Thoracic aorta (tissue), 2 donors: ENCODE results near the gene ABCA13. TPM values are rescaled to one million over a fixed set of nuclear protein-coding genes. Genes with fewer than 3 reads are reported as not detected.

Experiments
- ATAC-seq: fragments of 150-250 bp; one replicate; pipeline ENCODE4 v1.8.0; 2017; ENCODE audit warnings: low read depth; ENCODE audit not compliant: insufficient number of reproducible peaks, low FRiP score
- DNase-seq: peaks from one replicate; pipeline ENCODE4 v3.0.0-alpha.2; 2020; ENCODE audit warnings: low spot score
- H3K27ac ChIP-seq, 2 donors: fragments of 200-600 bp; sonication (generic); 1 replicate in 1 of 2; 2 replicates in 1 of 2; pipeline ENCODE4 v1.5.1; 2016; ENCODE audit warnings: mild to moderate bottlenecking in 2 of 2, moderate library complexity in 2 of 2
- H3K27me3 ChIP-seq: fragments of 200-600 bp; sonication (generic); replicated peaks from 2 replicates; pipeline ENCODE4 v1.6.0; 2016; ENCODE audit warnings: mild to moderate bottlenecking; ENCODE audit not compliant: insufficient read depth
- H3K36me3 ChIP-seq: fragments of 200-600 bp; sonication (generic); one replicate; pipeline ENCODE4 v1.5.1; 2016
- H3K4me1 ChIP-seq, 2 donors: fragments of 200-600 bp; sonication (generic); 1 replicate in 1 of 2; 2 replicates in 1 of 2; pipeline versions ENCODE4 v1.5.1 to v1.6.0; 2016; ENCODE audit warnings: low read depth in 2 of 2, mild to moderate bottlenecking in 1 of 2; ENCODE audit not compliant: control insufficient read depth in 1 of 2
- H3K4me3 ChIP-seq: fragments of 200-600 bp; sonication (generic); 2 replicates; pipeline ENCODE4 v1.5.1; 2016; ENCODE audit warnings: mild to moderate bottlenecking
- H3K9me3 ChIP-seq: fragments of 200-600 bp; sonication (generic); 2 replicates; pipeline ENCODE4 v1.5.1; 2016
- total RNA-seq, 2 donors: library from RNA; depleted of rRNA; stranded (reverse); fragments of >200 nt; gene quantifications; one replicate each; pipeline versions ENCODE4 v1.1.0 to v1.2.3, GENCODE V29; 2016
- TF ChIP-seq, protein P1 (sequence below): fragments of 200-600 bp; sonication (generic); IDR thresholded peaks from one replicate; pipeline ENCODE4 v1.5.1; 2019; ENCODE audit warnings: antibody characterized with exemption

ABCA13 gene
- total RNA-seq, 2 donors from 2014 or later = not detected

DNA sequence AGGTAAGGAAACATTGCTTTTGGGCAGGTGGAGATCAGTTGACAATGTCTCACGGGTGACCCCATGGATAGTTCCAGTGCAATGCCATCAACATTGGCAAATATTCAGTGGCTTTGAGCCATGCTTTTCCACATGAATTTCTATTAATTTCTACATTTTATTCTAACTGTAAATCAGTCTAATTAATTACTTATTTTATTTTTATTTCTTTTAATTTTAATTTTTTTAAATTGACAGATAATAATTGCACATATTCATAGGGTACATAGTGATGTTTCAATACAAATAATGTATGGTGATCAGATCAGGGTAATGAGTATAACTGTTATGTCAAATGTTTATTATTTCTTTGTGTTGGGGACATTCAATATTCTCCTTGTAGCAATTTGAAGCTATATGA is 3.8 kb downstream of the ABCA13 start:
- Histone ChIP-seq H3K9me3 (no peaks in the 10 kb centered on the region), H3K4me3 (no peak overlapping the region), H3K27ac (no peak overlapping the region), H3K27me3 (no peaks in the 10 kb centered on the region), H3K4me1 (no peaks in the 10 kb centered on the region), H3K36me3 (no peaks in the 10 kb centered on the region)
- TF ChIP-seq, protein P1, sequence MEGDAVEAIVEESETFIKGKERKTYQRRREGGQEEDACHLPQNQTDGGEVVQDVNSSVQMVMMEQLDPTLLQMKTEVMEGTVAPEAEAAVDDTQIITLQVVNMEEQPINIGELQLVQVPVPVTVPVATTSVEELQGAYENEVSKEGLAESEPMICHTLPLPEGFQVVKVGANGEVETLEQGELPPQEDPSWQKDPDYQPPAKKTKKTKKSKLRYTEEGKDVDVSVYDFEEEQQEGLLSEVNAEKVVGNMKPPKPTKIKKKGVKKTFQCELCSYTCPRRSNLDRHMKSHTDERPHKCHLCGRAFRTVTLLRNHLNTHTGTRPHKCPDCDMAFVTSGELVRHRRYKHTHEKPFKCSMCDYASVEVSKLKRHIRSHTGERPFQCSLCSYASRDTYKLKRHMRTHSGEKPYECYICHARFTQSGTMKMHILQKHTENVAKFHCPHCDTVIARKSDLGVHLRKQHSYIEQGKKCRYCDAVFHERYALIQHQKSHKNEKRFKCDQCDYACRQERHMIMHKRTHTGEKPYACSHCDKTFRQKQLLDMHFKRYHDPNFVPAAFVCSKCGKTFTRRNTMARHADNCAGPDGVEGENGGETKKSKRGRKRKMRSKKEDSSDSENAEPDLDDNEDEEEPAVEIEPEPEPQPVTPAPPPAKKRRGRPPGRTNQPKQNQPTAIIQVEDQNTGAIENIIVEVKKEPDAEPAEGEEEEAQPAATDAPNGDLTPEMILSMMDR = no peak
- ATAC-seq = no peak
- DNase-seq = no peak

DNA sequence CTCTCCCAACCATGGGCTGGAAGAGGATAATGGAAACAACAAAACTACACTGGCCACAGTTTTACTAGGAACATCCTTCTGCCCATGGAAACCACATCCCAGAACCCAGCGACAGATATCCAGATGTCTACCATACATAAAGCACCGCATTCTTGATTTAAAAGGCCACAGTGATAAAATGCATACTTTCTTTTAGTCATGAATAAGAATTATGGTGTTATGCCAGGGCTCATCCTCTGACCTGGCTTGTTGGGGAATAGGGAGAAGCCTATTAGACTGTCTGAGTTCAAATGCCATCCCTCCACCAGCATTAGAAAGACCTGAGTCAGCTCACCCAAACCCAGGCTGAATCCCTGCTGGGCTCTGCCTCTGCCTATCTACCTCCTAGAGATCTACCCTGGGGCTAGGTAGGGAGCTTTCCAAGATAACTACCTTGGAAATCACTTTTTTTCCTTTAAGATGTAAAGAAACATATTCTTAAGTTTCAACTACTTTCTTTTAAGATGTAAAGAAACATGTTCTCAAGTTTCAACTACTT is 5.2 kb downstream of the ABCA13 start:
- Histone ChIP-seq H3K36me3 (no peaks in the 10 kb centered on the region), H3K4me1 (no peaks in the 10 kb centered on the region), H3K27me3 (no peaks in the 10 kb centered on the region), H3K27ac (no peak overlapping the region), H3K4me3 (no peak overlapping the region), H3K9me3 (no peaks in the 10 kb centered on the region)
- TF ChIP-seq, protein P1 = no peak
- ATAC-seq (no peak), DNase-seq (no peak)

DNA sequence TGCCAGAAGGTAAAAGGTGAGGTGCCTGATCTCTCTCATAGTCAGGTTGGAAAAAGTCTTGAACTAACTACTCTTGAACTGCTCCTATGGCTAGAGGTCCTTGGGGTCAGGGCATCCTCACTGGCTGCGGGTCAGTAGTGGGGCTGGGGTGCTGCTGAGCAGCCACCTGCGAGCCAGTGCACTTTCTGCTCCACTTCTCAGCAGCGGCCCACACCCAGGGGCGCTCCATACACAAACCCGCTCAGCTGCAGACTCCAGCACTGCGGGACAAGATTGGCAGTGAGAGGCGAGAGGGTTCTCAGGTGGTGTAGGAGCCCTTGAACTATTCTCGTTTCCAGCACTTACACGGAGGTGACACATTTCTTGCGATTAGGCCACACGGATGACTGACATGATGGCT is 6.0 kb downstream of the ABCA13 start:
- H3K9me3 ChIP-seq = no peaks in the 10 kb centered on the region
- no peaks in the 10 kb centered on the region for H3K36me3 ChIP-seq
- H3K4me1 ChIP-seq = no peaks in the 10 kb centered on the region
- H3K27ac ChIP-seq = no peak overlapping the region
- no peaks in the 10 kb centered on the region for H3K27me3 ChIP-seq
- no peak for ATAC-seq
- H3K4me3 ChIP-seq = no peak overlapping the region
- TF ChIP-seq, protein P1 = no peak
- DNase-seq = no peak

DNA sequence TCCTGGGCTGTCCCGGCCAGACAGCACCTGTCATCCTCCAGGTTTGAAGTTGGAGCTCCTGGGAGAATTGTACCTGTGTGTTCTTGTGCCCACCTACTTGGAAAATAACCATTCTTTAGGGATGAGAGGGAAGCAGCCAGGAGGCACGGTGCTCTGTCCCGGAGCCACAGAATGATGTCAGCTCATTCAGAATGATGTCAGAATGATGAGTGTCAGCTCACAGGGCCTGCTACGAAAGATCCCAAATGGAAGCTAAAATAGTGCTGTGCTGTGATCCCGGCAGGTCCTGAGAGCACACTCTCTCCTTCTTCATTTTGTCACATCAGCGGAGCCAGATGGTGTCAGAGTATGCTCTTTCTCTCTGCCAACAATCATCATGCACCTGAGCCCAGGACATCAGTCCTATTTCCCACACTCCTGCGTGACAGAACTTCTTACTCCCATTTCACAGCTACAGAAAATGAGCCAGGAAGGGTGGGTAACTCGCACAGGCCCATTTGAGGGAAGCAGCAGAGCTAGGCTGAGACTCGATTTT is 8.3 kb downstream of the ABCA13 start:
- H3K9me3 ChIP-seq = no peaks in the 10 kb centered on the region
- H3K27me3 ChIP-seq = no peaks in the 10 kb centered on the region
- ATAC-seq (no peak), DNase-seq (no peak)
- no peak overlapping the region for H3K4me3 ChIP-seq
- TF ChIP-seq, protein P1 = no peak
- H3K4me1 ChIP-seq = no peaks in the 10 kb centered on the region
- H3K27ac ChIP-seq = no peak overlapping the region
- H3K36me3 ChIP-seq = no peaks in the 10 kb centered on the region

DNA sequence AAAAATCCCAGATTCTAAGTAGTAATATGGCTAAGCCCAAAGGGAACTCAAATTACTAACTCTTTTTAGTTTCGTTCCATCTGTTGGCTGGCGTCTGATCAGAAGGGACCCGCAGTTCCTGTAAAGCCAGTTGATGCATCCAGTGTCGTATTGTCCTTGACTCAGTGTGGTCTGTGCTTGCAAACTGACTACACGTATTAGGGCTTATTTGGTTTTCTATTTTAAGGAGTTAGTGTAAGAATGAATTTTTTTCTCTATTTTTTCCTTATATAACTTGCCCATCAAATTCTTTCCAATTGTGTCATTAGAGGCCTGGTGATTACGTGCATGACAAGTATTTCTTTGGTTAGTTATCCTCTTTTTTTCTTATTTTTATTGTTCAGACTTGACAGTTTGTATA is 9.7 kb downstream of the ABCA13 start:
- TF ChIP-seq, protein P1 = no peak
- H3K4me1 ChIP-seq = no peaks in the 10 kb centered on the region
- ATAC-seq (no peak), DNase-seq (no peak)
- no peak overlapping the region for H3K27ac ChIP-seq
- H3K27me3 ChIP-seq = no peaks in the 10 kb centered on the region
- H3K36me3 ChIP-seq = no peaks in the 10 kb centered on the region
- no peaks in the 10 kb centered on the region for H3K9me3 ChIP-seq
- H3K4me3 ChIP-seq = no peak overlapping the region
